ENCODE results near the gene NUDT8. TPM values are rescaled to one million over a fixed set of nuclear protein-coding genes. Genes with fewer than 3 reads are reported as not detected.

NUDT8 gene
- polyA plus RNA-seq, 1 of the 3 experiments (the other 2 are of a cell fraction): 2.7 TPM

DNA sequence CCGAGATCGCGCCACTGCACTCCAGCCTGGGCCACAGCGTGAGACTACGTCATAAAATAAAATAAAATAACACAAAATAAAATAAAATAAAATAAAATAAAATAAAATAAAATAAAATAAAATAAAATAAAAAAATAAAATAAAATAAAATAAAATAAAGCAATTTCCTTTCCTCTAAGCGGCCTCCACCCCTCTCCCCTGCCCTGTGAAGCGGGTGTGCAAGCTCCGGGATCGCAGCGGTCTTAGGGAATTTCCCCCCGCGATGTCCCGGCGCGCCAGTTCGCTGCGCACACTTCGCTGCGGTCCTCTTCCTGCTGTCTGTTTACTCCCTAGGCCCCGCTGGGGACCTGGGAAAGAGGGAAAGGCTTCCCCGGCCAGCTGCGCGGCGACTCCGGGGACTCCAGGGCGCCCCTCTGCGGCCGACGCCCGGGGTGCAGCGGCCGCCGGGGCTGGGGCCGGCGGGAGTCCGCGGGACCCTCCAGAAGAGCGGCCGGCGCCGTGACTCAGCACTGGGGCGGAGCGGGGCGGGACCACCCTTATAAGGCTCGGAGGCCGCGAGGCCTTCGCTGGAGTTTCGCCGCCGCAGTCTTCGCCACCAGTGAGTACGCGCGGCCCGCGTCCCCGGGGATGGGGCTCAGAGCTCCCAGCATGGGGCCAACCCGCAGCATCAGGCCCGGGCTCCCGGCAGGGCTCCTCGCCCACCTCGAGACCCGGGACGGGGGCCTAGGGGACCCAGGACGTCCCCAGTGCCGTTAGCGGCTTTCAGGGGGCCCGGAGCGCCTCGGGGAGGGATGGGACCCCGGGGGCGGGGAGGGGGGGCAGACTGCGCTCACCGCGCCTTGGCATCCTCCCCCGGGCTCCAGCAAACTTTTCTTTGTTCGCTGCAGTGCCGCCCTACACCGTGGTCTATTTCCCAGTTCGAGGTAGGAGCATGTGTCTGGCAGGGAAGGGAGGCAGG, 46.2 kb downstream of the NUDT8 start, which contains the start of gene GSTP1:
Gene GSTP1, plus strand, starts transcription at position 566 of the 958 bp plus-strand sequence. Its CDS starts 32 bp downstream, at position 598.
- peak within 1 kb of the TSS; percentile 68 to 77 for H3K4me3 ChIP-seq (ENCODE audit: low read depth in 2 of 2, low read length in 1 of 2)
- peaks cover 10 to 14% of the 10 kb centered on the region in 2 experiments; a peak in 3 of 4 replicates for H3K4me1 ChIP-seq (ENCODE audit: control insufficient read depth in 1 of 2, insufficient read depth in 2 of 2, low read depth in 1 of 2, low read length in 1 of 2)
- H3K79me2 ChIP-seq (ENCODE audit: insufficient read depth): peaks cover 27% of the 10 kb centered on the region
- peaks cover 13% of the 10 kb centered on the region for H3F3A ChIP-seq (replicated peaks; ENCODE audit: insufficient read depth)
- no peaks in the 10 kb centered on the region for H3K27me3 ChIP-seq (ENCODE audit: insufficient read depth)
- H3K4me2 ChIP-seq: peak within 1 kb of the TSS; percentile 95
- H3K27ac ChIP-seq (ENCODE audit: low read depth in 2 of 2, low read length in 1 of 2): peak within 1 kb of the TSS; percentile 61 to 84
- peak within 1 kb of the TSS; percentile 98 for H3K9ac ChIP-seq
- CTCF ChIA-PET: interaction anchor here (0.6 to 5.8 kb wide), 17 partner anchors 9 to 120 kb away, joined by 3 to 43 read pairs (median 5); partner anchors contain the start of genes NUDT8 and TMEM134
- H2AFZ ChIP-seq (ENCODE audit: low read depth): peak within 1 kb of the TSS; percentile 76; the same call in 1 of the 2 replicates
- H4K20me1 ChIP-seq (ENCODE audit: insufficient read depth): peaks cover 20% of the 10 kb centered on the region
- WGBS (ENCODE audit: low lambda C conversion rate): 3% methylated on average over 30 of the region's 81 CpGs
- no peaks in the 10 kb centered on the region for H3K9me3 ChIP-seq
- peak; percentile 95 for DNase-seq
- H3K9me2 ChIP-seq: no peaks in the 10 kb centered on the region
- POLR2A ChIA-PET: interaction anchor here (0.6 to 1.9 kb wide), 9 partner anchors 9 to 738 kb away, joined by 3 to 9 read pairs (median 4); partner anchors contain the start of genes NUDT8 and PPP1CA
- H3K36me3 ChIP-seq (replicated peaks in 1 of 2; ENCODE audit: control insufficient read depth in 1 of 2, insufficient read depth in 2 of 2, low read length in 1 of 2): peaks cover 13 to 24% of the 10 kb centered on the region in 2 experiments
- TF ChIP-seq CHD2 (IDR thresholded peaks at IDR 0.05; ENCODE audit: low read length, partially characterized antibody): peak; percentile 33
- peak; percentile 48; the same call in 1 of the 2 replicates for TF ChIP-seq MXI1 (IDR thresholded peaks at IDR 0.05; ENCODE audit: low read depth, low read length)
- no peak for TF ChIP-seq FOXM1 (IDR thresholded peaks at IDR 0.05; ENCODE audit: low read depth)
- no peak for TF ChIP-seq NFIC (IDR thresholded peaks at IDR 0.05; ENCODE audit: borderline replicate concordance)
- TF ChIP-seq RXRA (IDR thresholded peaks at IDR 0.05; ENCODE audit: borderline replicate concordance, low read depth): no peak
- peak; percentile 74 for TF ChIP-seq CTCF (IDR thresholded peaks at IDR 0.05)
- TF ChIP-seq GATA2 (CRISPR knock-in tag; IDR thresholded peaks at IDR 0.05): no peak
- TF ChIP-seq, protein P1, sequence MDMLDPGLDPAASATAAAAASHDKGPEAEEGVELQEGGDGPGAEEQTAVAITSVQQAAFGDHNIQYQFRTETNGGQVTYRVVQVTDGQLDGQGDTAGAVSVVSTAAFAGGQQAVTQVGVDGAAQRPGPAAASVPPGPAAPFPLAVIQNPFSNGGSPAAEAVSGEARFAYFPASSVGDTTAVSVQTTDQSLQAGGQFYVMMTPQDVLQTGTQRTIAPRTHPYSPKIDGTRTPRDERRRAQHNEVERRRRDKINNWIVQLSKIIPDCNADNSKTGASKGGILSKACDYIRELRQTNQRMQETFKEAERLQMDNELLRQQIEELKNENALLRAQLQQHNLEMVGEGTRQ (IDR thresholded peaks at IDR 0.05; ENCODE audit: borderline replicate concordance, low read depth, low read length): no peak
- TF ChIP-seq, protein P2, sequence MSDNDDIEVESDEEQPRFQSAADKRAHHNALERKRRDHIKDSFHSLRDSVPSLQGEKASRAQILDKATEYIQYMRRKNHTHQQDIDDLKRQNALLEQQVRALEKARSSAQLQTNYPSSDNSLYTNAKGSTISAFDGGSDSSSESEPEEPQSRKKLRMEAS (IDR thresholded peaks at IDR 0.05; ENCODE audit: low read depth): peak; percentile 49; the same call in 1 of the 2 replicates
- TF ChIP-seq GABPA (IDR thresholded peaks at IDR 0.05; ENCODE audit: low read depth): peak; percentile 23; the same call in 1 of the 2 replicates
- TF ChIP-seq, protein P3, sequence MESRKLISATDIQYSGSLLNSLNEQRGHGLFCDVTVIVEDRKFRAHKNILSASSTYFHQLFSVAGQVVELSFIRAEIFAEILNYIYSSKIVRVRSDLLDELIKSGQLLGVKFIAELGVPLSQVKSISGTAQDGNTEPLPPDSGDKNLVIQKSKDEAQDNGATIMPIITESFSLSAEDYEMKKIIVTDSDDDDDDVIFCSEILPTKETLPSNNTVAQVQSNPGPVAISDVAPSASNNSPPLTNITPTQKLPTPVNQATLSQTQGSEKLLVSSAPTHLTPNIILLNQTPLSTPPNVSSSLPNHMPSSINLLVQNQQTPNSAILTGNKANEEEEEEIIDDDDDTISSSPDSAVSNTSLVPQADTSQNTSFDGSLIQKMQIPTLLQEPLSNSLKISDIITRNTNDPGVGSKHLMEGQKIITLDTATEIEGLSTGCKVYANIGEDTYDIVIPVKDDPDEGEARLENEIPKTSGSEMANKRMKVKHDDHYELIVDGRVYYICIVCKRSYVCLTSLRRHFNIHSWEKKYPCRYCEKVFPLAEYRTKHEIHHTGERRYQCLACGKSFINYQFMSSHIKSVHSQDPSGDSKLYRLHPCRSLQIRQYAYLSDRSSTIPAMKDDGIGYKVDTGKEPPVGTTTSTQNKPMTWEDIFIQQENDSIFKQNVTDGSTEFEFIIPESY (IDR thresholded peaks at IDR 0.05; ENCODE audit: borderline replicate concordance, low read depth): 0 out of 2 replicates have a peak, but pooled peaks have one; percentile 30
- no peak for TF ChIP-seq FOXJ3 (CRISPR knock-in tag; IDR thresholded peaks at IDR 0.05)
- TF ChIP-seq, protein P4, sequence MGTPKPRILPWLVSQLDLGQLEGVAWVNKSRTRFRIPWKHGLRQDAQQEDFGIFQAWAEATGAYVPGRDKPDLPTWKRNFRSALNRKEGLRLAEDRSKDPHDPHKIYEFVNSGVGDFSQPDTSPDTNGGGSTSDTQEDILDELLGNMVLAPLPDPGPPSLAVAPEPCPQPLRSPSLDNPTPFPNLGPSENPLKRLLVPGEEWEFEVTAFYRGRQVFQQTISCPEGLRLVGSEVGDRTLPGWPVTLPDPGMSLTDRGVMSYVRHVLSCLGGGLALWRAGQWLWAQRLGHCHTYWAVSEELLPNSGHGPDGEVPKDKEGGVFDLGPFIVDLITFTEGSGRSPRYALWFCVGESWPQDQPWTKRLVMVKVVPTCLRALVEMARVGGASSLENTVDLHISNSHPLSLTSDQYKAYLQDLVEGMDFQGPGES (IDR thresholded peaks at IDR 0.05; ENCODE audit: low read depth, low read length): no peak
- peak; percentile 60; the same call in 1 of the 2 replicates for TF ChIP-seq FOSL2 (IDR thresholded peaks at IDR 0.05; ENCODE audit: borderline replicate concordance, low read depth)
- peak; percentile 49 for TF ChIP-seq SMC3 (IDR thresholded peaks at IDR 0.05; ENCODE audit: low read depth, low read length)
- TF ChIP-seq, protein P5, sequence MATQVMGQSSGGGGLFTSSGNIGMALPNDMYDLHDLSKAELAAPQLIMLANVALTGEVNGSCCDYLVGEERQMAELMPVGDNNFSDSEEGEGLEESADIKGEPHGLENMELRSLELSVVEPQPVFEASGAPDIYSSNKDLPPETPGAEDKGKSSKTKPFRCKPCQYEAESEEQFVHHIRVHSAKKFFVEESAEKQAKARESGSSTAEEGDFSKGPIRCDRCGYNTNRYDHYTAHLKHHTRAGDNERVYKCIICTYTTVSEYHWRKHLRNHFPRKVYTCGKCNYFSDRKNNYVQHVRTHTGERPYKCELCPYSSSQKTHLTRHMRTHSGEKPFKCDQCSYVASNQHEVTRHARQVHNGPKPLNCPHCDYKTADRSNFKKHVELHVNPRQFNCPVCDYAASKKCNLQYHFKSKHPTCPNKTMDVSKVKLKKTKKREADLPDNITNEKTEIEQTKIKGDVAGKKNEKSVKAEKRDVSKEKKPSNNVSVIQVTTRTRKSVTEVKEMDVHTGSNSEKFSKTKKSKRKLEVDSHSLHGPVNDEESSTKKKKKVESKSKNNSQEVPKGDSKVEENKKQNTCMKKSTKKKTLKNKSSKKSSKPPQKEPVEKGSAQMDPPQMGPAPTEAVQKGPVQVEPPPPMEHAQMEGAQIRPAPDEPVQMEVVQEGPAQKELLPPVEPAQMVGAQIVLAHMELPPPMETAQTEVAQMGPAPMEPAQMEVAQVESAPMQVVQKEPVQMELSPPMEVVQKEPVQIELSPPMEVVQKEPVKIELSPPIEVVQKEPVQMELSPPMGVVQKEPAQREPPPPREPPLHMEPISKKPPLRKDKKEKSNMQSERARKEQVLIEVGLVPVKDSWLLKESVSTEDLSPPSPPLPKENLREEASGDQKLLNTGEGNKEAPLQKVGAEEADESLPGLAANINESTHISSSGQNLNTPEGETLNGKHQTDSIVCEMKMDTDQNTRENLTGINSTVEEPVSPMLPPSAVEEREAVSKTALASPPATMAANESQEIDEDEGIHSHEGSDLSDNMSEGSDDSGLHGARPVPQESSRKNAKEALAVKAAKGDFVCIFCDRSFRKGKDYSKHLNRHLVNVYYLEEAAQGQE (IDR thresholded peaks at IDR 0.05; ENCODE audit: low read depth, low read length): no peak; the same call in 1 of the 2 replicates
- TF ChIP-seq YY1 (IDR thresholded peaks at IDR 0.05; ENCODE audit: low read depth): no peak
- TF ChIP-seq TAF1 (IDR thresholded peaks at IDR 0.05; ENCODE audit: borderline replicate concordance, low read depth, low read length): peak; percentile 77; the same call in 1 of the 2 replicates
- no peak for TF ChIP-seq TEAD4 (IDR thresholded peaks at IDR 0.05; ENCODE audit: borderline replicate concordance, insufficient read depth)
- peak; percentile 64 for TF ChIP-seq RCOR1 (IDR thresholded peaks at IDR 0.05; ENCODE audit: low read length)

Measured in SK-N-SH (cell line).